MM.1S (cell line): ENCODE data around the gene SLC16A9.

Experiments used
- DNase-seq: peaks from one replicate; pipeline ENCODE4 v3.0.0-alpha.2; 2015
- H2AFZ ChIP-seq: fragments of 300-600 bp; sonication (generic); 2 replicates; pipeline ENCODE4 v1.6.0; 2016; ENCODE audit warnings: antibody characterized with exemption, low read length
- H3F3A ChIP-seq: fragments of 300-600 bp; sonication (generic); 2 replicates; pipeline ENCODE4 v1.6.1; 2016; ENCODE audit warnings: mild to moderate bottlenecking, antibody characterized with exemption, low read length, moderate library complexity, mixed read lengths; ENCODE audit not compliant: insufficient read depth
- H3K27ac ChIP-seq: fragments of 300-600 bp; sonication (generic); 2 replicates; pipeline ENCODE4 v1.5.1; 2016; ENCODE audit warnings: mild to moderate bottlenecking, low read length
- H3K27me3 ChIP-seq: fragments of 300-600 bp; sonication (generic); replicated peaks from 2 replicates; pipeline ENCODE4 v1.6.0; 2016; ENCODE audit warnings: low read length; ENCODE audit not compliant: insufficient read depth
- H3K36me3 ChIP-seq: fragments of 300-600 bp; sonication (generic); replicated peaks from 2 replicates; pipeline ENCODE4 v1.6.1; 2016; ENCODE audit warnings: mild to moderate bottlenecking, low read length, mixed read lengths; ENCODE audit not compliant: insufficient read depth
- H3K4me1 ChIP-seq: fragments of 300-600 bp; sonication (generic); 2 replicates; pipeline ENCODE4 v1.6.1; 2016; ENCODE audit warnings: low read length, mixed read lengths
- H3K4me2 ChIP-seq: fragments of 300-600 bp; sonication (generic); 2 replicates; pipeline ENCODE4 v1.6.0; 2016; ENCODE audit warnings: low read depth, low read length
- H3K4me3 ChIP-seq: fragments of 300-600 bp; sonication (generic); 2 replicates; pipeline ENCODE4 v1.5.1; 2016; ENCODE audit warnings: low read length, mixed read lengths
- H3K79me2 ChIP-seq: fragments of 300-600 bp; sonication (generic); 2 replicates; pipeline ENCODE4 v1.6.1; 2016; ENCODE audit warnings: mixed run types, low read length, mixed read lengths
- H3K9ac ChIP-seq: fragments of 300-600 bp; sonication (generic); 2 replicates; pipeline ENCODE4 v1.6.1; 2016; ENCODE audit warnings: low read length, mixed read lengths
- H3K9me2 ChIP-seq: fragments of 300-600 bp; sonication (generic); replicated peaks from 2 replicates; pipeline ENCODE4 v1.6.1; 2016; ENCODE audit warnings: mild to moderate bottlenecking, low read length, mixed read lengths; ENCODE audit not compliant: insufficient read depth
- H3K9me3 ChIP-seq: fragments of 300-600 bp; sonication (generic); replicated peaks from 2 replicates; pipeline ENCODE4 v1.6.1; 2016; ENCODE audit warnings: mild to moderate bottlenecking, low read length, mixed read lengths; ENCODE audit not compliant: insufficient read depth
- H4K20me1 ChIP-seq: fragments of 300-600 bp; sonication (generic); 2 replicates; pipeline ENCODE4 v1.6.1; 2016; ENCODE audit warnings: mild to moderate bottlenecking, low read length, moderate library complexity, mixed read lengths; ENCODE audit not compliant: insufficient read depth
- CTCF ChIP-seq: fragments of 300-600 bp; sonication (generic); IDR thresholded peaks from 2 replicates; pipeline ENCODE4 v1.5.1; 2016; ENCODE audit warnings: antibody characterized with exemption, low read length, mixed read lengths
- EZH2 ChIP-seq: fragments of 300-600 bp; sonication (generic); optimal IDR thresholded peaks from 2 replicates; pipeline ENCODE3; 2017; ENCODE audit warnings: low read depth, mild to moderate bottlenecking, antibody characterized with exemption, low read length, mixed read lengths
- EZH2phosphoT487 ChIP-seq: fragments of 300-600 bp; sonication (generic); IDR thresholded peaks from 2 replicates; pipeline ENCODE4 v1.6.1; 2018; ENCODE audit warnings: antibody characterized with exemption, low read length

SLC16A9 gene

GRCh38 chr10:59704630-59705029, 5.0 kb downstream of the SLC16A9 start:
- Histone ChIP-seq H3K27me3 (no peaks in the 10 kb centered on the region), H3K9ac (no peak overlapping the region)

GRCh38 chr10:59702347-59702746, 7.3 kb downstream of the SLC16A9 start:
- no peak overlapping the region for H3K9ac ChIP-seq
- no peak for DNase-seq
- H3K27me3 ChIP-seq: no peaks in the 10 kb centered on the region
- H3F3A ChIP-seq: no peaks in the 10 kb centered on the region
- H3K4me1 ChIP-seq: no peaks in the 10 kb centered on the region
- H2AFZ ChIP-seq: no peak overlapping the region
- H3K9me2 ChIP-seq: no peaks in the 10 kb centered on the region
- no peak overlapping the region for H3K4me3 ChIP-seq
- H4K20me1 ChIP-seq: no peaks in the 10 kb centered on the region
- H3K27ac ChIP-seq: no peak overlapping the region
- no peak overlapping the region for H3K4me2 ChIP-seq
- H3K79me2 ChIP-seq: no peaks in the 10 kb centered on the region
- no peaks in the 10 kb centered on the region for H3K36me3 ChIP-seq
- no peaks in the 10 kb centered on the region for H3K9me3 ChIP-seq
- TF ChIP-seq EZH2 (no peak), EZH2phosphoT487 (no peak), CTCF (no peak)

More at GRCh38 chr10:59704630-59705029, 5.0 kb downstream of the SLC16A9 start:
- H3K4me1 ChIP-seq: 0 out of 2 replicates have a peak, but pooled peaks cover 3% of the 10 kb centered on the region
- H3K27ac ChIP-seq: no peak overlapping the region
- no peak for DNase-seq
- no peak overlapping the region for H2AFZ ChIP-seq
- H3K36me3 ChIP-seq: no peaks in the 10 kb centered on the region
- H3K79me2 ChIP-seq: peaks cover 3% of the 10 kb centered on the region; the same call in 1 of the 2 replicates
- TF ChIP-seq CTCF (no peak), EZH2 (no peak), EZH2phosphoT487 (no peak)
- no peak overlapping the region for H3K4me3 ChIP-seq
- no peaks in the 10 kb centered on the region for H3F3A ChIP-seq
- H3K9me3 ChIP-seq: no peaks in the 10 kb centered on the region
- H4K20me1 ChIP-seq: no peaks in the 10 kb centered on the region
- H3K9me2 ChIP-seq: no peaks in the 10 kb centered on the region
- no peak overlapping the region for H3K4me2 ChIP-seq

GRCh38 chr10:59700709-59701108, 8.9 kb downstream of the SLC16A9 start:
- no peak overlapping the region for H3K9ac ChIP-seq
- no peaks in the 10 kb centered on the region for H3K27me3 ChIP-seq
- H3K4me2 ChIP-seq: no peak overlapping the region
- H3K36me3 ChIP-seq: no peaks in the 10 kb centered on the region
- H2AFZ ChIP-seq: no peak overlapping the region
- H3K79me2 ChIP-seq: no peaks in the 10 kb centered on the region
- H3K9me3 ChIP-seq: no peaks in the 10 kb centered on the region
- TF ChIP-seq EZH2 (no peak), CTCF (no peak), EZH2phosphoT487 (no peak)
- H3K4me1 ChIP-seq: no peaks in the 10 kb centered on the region
- H3K9me2 ChIP-seq: no peaks in the 10 kb centered on the region
- no peak overlapping the region for H3K4me3 ChIP-seq
- H3F3A ChIP-seq: no peaks in the 10 kb centered on the region
- H4K20me1 ChIP-seq: no peaks in the 10 kb centered on the region
- no peak overlapping the region for H3K27ac ChIP-seq
- DNase-seq: no peak
